Liver (tissue), 9 donors: ENCODE results near the gene ISG15. TPM values are rescaled to one million over a fixed set of nuclear protein-coding genes. Genes with fewer than 3 reads are reported as not detected.

ENCODE experiments used
- DNase-seq: peaks from one replicate; pipeline ENCODE4 v3.0.0-alpha.2; 2017; ENCODE audit warnings: low spot score
- H3K27ac ChIP-seq, 2 donors: one replicate each; pipeline ENCODE4 v1.7.0; 2013; ENCODE audit warnings: inconsistent platforms in 2 of 2, low read length in 2 of 2, control low read depth in 1 of 2, low read depth in 1 of 2, mild to moderate bottlenecking in 1 of 2
- H3K27me3 ChIP-seq, 4 donors: one replicate each; pipeline versions ENCODE4 v1.6.1 to v1.7.0; 2013; ENCODE audit warnings: low read length in 3 of 4, inconsistent platforms in 1 of 4, mild to moderate bottlenecking in 1 of 4, moderate library complexity in 1 of 4; ENCODE audit not compliant: control insufficient read depth in 4 of 4, insufficient read depth in 4 of 4
- H3K36me3 ChIP-seq, 4 donors: one replicate each; pipeline versions ENCODE4 v1.6.1 to v1.7.0; 2013; ENCODE audit warnings: low read length in 3 of 4, mild to moderate bottlenecking in 3 of 4, low read depth in 1 of 4, moderate library complexity in 1 of 4; ENCODE audit not compliant: control insufficient read depth in 4 of 4, insufficient read depth in 3 of 4
- H3K4me1 ChIP-seq, 4 donors: one replicate each; pipeline versions ENCODE4 v1.6.1 to v1.7.0; 2013; ENCODE audit warnings: low read length in 3 of 4, mild to moderate bottlenecking in 3 of 4, moderate library complexity in 1 of 4; ENCODE audit not compliant: control insufficient read depth in 4 of 4, insufficient read depth in 4 of 4
- H3K4me3 ChIP-seq, 3 donors: one replicate each; pipeline versions ENCODE4 v1.6.1 to v1.7.0; 2013; ENCODE audit warnings: low read length in 3 of 3, control low read depth in 1 of 3, low read depth in 1 of 3, mild to moderate bottlenecking in 1 of 3
- H3K9ac ChIP-seq, 2 donors: one replicate each; pipeline ENCODE4 v1.7.0; 2013; ENCODE audit warnings: low read length in 2 of 2, mild to moderate bottlenecking in 2 of 2, moderate library complexity in 2 of 2, control low read depth in 1 of 2, low read depth in 1 of 2
- H3K9me3 ChIP-seq, 4 donors: one replicate each; pipeline versions ENCODE4 v1.6.1 to v1.7.0; 2013; ENCODE audit warnings: low read length in 3 of 4; ENCODE audit not compliant: control insufficient read depth in 4 of 4
- ATF3 ChIP-seq: IDR thresholded peaks from 2 replicates; pipeline ENCODE4 v1.6.1; 2016; ENCODE audit warnings: antibody characterized with exemption
- FOXA1 ChIP-seq: IDR thresholded peaks from 2 replicates; pipeline ENCODE4 v1.6.1; 2016; ENCODE audit warnings: antibody characterized with exemption
- GABPA ChIP-seq, 2 donors: IDR thresholded peaks in 1 of 2; conservative IDR thresholded peaks in 1 of 2; 2 replicates each; pipeline ENCODE4 v1.6.1; 2016; ENCODE audit warnings: antibody characterized with exemption in 2 of 2, mild to moderate bottlenecking in 1 of 2, moderate library complexity in 1 of 2
- HNF4A ChIP-seq, 2 donors: conservative IDR thresholded peaks; 2 replicates each; pipeline ENCODE4 v1.6.1; 2016; ENCODE audit warnings: antibody characterized with exemption in 2 of 2, mild to moderate bottlenecking in 2 of 2
- HNF4G ChIP-seq: IDR thresholded peaks from 2 replicates; pipeline ENCODE4 v1.6.1; 2016; ENCODE audit warnings: antibody characterized with exemption
- JUND ChIP-seq, 2 donors: IDR thresholded peaks; 2 replicates each; pipeline ENCODE4 v1.6.1; 2016; ENCODE audit warnings: antibody characterized with exemption in 2 of 2
- RAD21 ChIP-seq, 2 donors: IDR thresholded peaks; 2 replicates each; pipeline ENCODE4 v1.6.1; 2016; ENCODE audit warnings: antibody characterized with exemption in 2 of 2, mild to moderate bottlenecking in 2 of 2
- REST ChIP-seq: IDR thresholded peaks from 2 replicates; pipeline ENCODE4 v1.6.1; 2016; ENCODE audit warnings: antibody characterized with exemption, mild to moderate bottlenecking
- SP1 ChIP-seq: IDR thresholded peaks from 2 replicates; pipeline ENCODE4 v1.6.1; 2018; ENCODE audit warnings: antibody characterized with exemption, mild to moderate bottlenecking
- TAF1 ChIP-seq: conservative IDR thresholded peaks from 2 replicates; pipeline ENCODE4 v1.6.1; 2016; ENCODE audit warnings: antibody characterized with exemption, mild to moderate bottlenecking
- WGBS: extraction: QIAGEN DNeasy Blood & Tissue Kit; methylation state at CpG from one replicate; pipeline ENCODE4 v1.1.7; 2013; 5-methylcytosine and 5-hydroxymethylcytosine counted together
- polyA plus RNA-seq, 2 donors: library from polyadenylated mRNA; stranded (reverse) in 1 of 2; unstranded in 1 of 2; fragments of 200-250 nt in 1 of 2; fragments of >200 nt in 1 of 2; fragmentation: Nextera tagmentation in 1 of 2; extraction: Ambion mirVana in 1 of 2; gene quantifications; one replicate each; pipeline versions ENCODE4 v1.2.1 to v1.2.3, GENCODE V29; 2013 to 2015
- total RNA-seq, 2 donors: library from RNA; depleted of rRNA; stranded (reverse); fragments of >200 nt; gene quantifications; one replicate each; pipeline ENCODE4 v1.2.3, GENCODE V29; 2014
- TF ChIP-seq, protein P1 (sequence below): fragments of 150-350 bp; IDR thresholded peaks from 2 replicates; pipeline ENCODE4 v1.5.1; 2017; ENCODE audit warnings: improper control_type of control experiment, low read depth, low read length; ENCODE audit not compliant: missing input control
- donor health status: healthy.
- donor health status: healthy.
- donor health status: healthy.
- donor health status: healthy.
- donor health status: healthy.

Gene ISG15
- total and polyA plus RNA-seq, 4 donors, result 9.3 to 89.4 (median 56.5) TPM

- DNase-seq, result peak; percentile 61
- H3K27ac ChIP-seq, result no peak overlapping the region
- TF ChIP-seq REST, result no peak
- TF ChIP-seq TAF1, result no peak
- TF ChIP-seq SP1, result no peak
- TF ChIP-seq RAD21 (IDR thresholded peaks at IDR 0.05), result no peak
- TF ChIP-seq JUND (IDR thresholded peaks at IDR 0.05), result no peak
- no peak for TF ChIP-seq ATF3
- TF ChIP-seq HNF4A (conservative IDR thresholded peaks at IDR 0.05), result no peak
- TF ChIP-seq FOXA1, result no peak
- TF ChIP-seq, protein P1, sequence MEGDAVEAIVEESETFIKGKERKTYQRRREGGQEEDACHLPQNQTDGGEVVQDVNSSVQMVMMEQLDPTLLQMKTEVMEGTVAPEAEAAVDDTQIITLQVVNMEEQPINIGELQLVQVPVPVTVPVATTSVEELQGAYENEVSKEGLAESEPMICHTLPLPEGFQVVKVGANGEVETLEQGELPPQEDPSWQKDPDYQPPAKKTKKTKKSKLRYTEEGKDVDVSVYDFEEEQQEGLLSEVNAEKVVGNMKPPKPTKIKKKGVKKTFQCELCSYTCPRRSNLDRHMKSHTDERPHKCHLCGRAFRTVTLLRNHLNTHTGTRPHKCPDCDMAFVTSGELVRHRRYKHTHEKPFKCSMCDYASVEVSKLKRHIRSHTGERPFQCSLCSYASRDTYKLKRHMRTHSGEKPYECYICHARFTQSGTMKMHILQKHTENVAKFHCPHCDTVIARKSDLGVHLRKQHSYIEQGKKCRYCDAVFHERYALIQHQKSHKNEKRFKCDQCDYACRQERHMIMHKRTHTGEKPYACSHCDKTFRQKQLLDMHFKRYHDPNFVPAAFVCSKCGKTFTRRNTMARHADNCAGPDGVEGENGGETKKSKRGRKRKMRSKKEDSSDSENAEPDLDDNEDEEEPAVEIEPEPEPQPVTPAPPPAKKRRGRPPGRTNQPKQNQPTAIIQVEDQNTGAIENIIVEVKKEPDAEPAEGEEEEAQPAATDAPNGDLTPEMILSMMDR, result no peak
- H3K9me3 ChIP-seq, result no peaks in the 10 kb centered on the region
- H3K4me1 ChIP-seq, result peaks cover 0 to 7% (median 4%) of the 10 kb centered on the region in 4 donors
- 89% methylated on average over 9 of the region's 9 CpGs for WGBS
- no peaks in the 10 kb centered on the region for H3K36me3 ChIP-seq
- H3K4me3 ChIP-seq, result no peak overlapping the region
- no peak overlapping the region for H3K9ac ChIP-seq
- no peaks in the 10 kb centered on the region for H3K27me3 ChIP-seq
Observed at GRCh38 chr1:1024149-1024770, 11.0 kb downstream of the ISG15 start.

DNA sequence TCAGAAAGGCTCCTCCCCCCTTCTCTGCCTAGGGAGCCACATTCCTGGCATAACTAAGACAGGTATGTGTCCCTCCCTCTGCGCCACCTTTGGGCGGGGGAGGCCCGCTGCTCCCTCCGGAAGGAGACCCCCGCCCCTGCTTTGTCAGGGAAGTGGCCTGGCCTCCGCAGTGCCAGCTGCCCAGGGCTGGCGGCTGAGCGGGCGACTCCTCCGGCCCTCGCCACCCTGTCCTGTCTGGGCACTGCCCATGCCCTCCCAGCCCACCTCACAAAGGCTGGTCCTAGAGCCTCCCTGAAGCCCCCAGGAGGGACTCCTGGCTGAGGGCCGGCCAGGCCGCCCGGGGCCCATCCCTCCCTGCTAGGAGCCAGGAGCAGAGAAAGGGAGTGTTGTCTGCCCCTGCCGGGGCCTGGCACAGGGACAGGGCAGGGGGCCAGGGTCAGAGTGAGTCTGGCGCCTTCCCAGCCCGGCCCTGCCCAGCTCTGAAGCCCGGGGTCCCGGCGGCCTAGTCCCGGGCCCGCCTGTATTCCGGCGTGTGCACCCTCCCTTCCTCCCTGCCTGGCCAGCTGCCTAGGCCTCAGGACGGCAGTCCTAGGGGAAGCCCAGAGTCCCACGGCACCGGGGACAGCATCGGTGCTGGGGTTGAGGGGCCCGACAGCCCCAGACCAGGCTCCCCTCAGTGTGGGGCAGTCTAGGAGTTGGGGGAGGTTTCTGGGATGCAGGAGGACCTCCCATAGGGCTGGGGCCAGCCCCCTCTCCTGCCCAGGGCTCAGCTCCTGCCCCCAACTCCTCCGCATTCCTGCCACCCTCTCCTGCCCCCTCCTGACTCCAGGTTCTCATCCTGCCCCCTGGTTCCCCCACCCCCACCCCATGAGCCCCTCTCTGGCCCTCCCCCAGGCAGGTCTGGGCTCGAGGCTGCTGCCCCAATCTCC, 11.7 kb downstream of the ISG15 start:
- TF ChIP-seq JUND (IDR thresholded peaks at IDR 0.05), result no peak
- TF ChIP-seq HNF4A (conservative IDR thresholded peaks at IDR 0.05), result no peak
- TF ChIP-seq FOXA1, result no peak
- no peak for TF ChIP-seq RAD21 (IDR thresholded peaks at IDR 0.05)
- no peak for TF ChIP-seq GABPA (IDR thresholded peaks at IDR 0.05 in 1 of 2, conservative IDR thresholded peaks at IDR 0.05 in 1 of 2)
- TF ChIP-seq HNF4G, result no peak
- no peak for TF ChIP-seq SP1
- no peak for DNase-seq
- H3K9ac ChIP-seq, result no peak overlapping the region
- no peaks in the 10 kb centered on the region for H3K9me3 ChIP-seq
- H3K36me3 ChIP-seq, result no peaks in the 10 kb centered on the region
- no peaks in the 10 kb centered on the region for H3K27me3 ChIP-seq
- no peak overlapping the region for H3K4me3 ChIP-seq
- peaks cover 0 to 7% (median 4%) of the 10 kb centered on the region in 4 donors for H3K4me1 ChIP-seq
- WGBS, result 82% methylated on average over 31 of the region's 31 CpGs
- no peak overlapping the region for H3K27ac ChIP-seq
